M059J (cell line): Measurements from ENCODE around the gene LRTM2. TPM values are rescaled to one million over a fixed set of nuclear protein-coding genes. Genes with fewer than 3 reads are reported as not detected.

Experiments
- DNase-seq: peaks from one replicate; pipeline ENCODE4 v3.0.0-alpha.2; 2012; ENCODE audit warnings: low read depth
- total RNA-seq: library from RNA; depleted of rRNA; stranded (reverse); fragments of >200 nt; shearing (Covaris generic); gene quantifications from 2 replicates; pipeline ENCODE4 v1.2.3, GENCODE V29; 2014; rRNA removed

Gene LRTM2
- total RNA-seq, 1 experiment from 2014 or later, result not detected

GRCh38 chr12:1884651-1885050 lies 64.3 kb downstream of the LRTM2 start:
- DNase-seq, result no peak

GRCh38 chr12:1885082-1885596 lies 64.8 kb downstream of the LRTM2 start:
- DNase-seq, result no peak

DNA sequence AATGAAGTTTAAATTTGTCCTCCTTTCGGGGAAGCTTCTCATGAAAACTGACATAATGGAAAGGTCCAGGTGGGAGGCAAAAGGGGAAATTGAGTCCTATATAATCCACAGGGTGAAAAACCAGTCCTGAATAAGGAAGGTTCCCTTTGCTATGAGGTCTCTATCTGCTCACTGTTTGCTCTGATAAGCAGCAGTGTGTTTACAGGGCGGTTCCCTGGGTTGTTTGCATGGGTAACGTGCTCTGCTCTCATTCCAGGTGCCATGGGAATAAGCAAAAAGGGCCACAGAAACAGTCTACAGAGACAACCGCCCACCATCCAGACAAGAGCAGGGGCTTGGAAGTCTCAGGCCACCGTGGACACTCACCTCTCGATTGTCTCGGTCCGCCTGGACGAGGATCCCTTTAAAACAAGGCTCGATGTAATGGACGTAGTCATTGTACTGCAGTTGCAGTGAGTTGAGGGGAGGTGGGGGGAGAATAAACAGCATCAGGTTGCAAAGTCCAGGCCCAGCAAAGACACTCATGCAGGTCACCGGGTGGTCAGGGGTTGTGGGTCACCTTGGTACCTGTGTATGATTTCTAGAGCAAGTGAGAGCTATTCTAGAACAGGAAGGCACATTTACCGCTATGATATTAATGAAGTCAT lies 65.4 kb downstream of the LRTM2 start:
- DNase-seq, result no peak

Other genes starting within 250 kb of the LRTM2 start
- gene FBXL14, start 226.0 kb upstream of the LRTM2 start, total RNA-seq, result 7.9 and 9.6 TPM in 2 replicates
- gene WNT5B, start 191.3 kb upstream of the LRTM2 start, total RNA-seq, result 25.5 and 43.5 TPM in 2 replicates
- gene ADIPOR2, start 129.5 kb upstream of the LRTM2 start, total RNA-seq, result 32.5 and 42.0 TPM in 2 replicates
- gene CACNA2D4, start 98.1 kb downstream of the LRTM2 start, total RNA-seq, result 0.15 and 0.91 TPM in 2 replicates
- gene DCP1B, start 183.9 kb downstream of the LRTM2 start, total RNA-seq, result 12.6 and 12.9 TPM in 2 replicates
- gene CACNA1C, start 232.4 kb downstream of the LRTM2 start, total RNA-seq, result 1.1 and 3.6 TPM in 2 replicates